GM19193 (cell line): ENCODE results near the gene FANCE.

Source experiments
- POLR2A ChIP-seq: IDR thresholded peaks from 4 replicates; pipeline ENCODE4 v1.6.1; 2011; ENCODE audit not compliant: insufficient read depth, insufficient read length; ENCODE audit errors: extremely low read depth

FANCE gene

DNA sequence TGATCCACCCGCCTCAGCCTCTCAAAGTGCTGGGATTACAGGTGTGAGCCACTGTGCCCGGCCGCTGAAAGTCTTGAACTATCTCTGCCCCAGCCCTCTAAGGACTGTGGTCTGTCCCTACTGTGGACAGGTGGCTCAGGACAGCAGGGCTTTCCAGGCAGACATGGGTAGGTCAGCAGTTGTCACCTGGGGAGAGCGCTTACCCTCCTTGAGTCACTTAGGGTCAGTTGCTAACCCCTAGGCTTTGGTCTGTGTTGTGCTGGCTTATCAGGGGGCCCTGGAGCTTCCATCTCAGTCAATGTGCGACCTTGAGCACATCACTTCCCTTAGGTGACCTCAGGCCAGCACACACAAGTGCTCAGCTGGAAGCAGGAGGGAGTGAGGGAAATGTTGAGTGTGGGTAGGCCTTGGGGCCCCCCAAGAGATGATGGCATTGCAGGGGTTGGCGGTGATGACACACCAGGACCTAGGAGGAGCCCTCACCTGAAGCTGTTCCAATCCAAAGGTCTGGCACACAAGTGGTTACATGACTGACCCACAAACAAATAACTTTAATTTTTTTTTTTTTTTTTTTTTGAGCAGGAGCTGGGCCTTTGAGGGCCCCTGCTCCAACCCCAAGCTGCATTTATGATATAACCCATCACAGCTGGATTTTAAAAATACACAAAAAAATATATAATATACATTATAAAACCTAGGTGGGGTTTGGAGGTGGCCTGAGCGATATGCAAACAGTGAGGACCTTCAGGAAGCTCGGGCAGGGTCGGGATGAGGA lies 21.1 kb downstream of the FANCE start:
- TF ChIP-seq POLR2A, result peak; percentile 33

DNA sequence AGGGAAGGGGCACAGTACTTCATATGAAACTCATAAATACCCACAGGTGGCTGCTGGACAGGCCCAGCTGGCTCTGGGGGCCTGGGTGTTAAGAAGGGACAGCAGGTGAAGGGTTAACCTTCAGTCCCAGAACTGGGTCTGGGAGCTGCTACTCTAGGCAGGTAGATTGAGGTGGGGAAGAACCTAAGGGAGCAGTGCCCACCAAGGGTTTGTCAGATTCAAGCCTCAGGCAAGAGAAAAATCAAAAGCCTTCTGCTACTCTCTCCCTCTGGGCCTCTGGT lies 21.7 kb downstream of the FANCE start:
- no peak for TF ChIP-seq POLR2A

- peak; percentile 36 for TF ChIP-seq POLR2A
Observed at GRCh38 chr6:35474131-35474941, 22.2 kb downstream of the FANCE start.

GRCh38 chr6:35474942-35475570 lies 22.9 kb downstream of the FANCE start:
- TF ChIP-seq POLR2A, result no peak

- no peak for TF ChIP-seq POLR2A
Observed at GRCh38 chr6:35475573-35475972, 23.4 kb downstream of the FANCE start.

- no peak for TF ChIP-seq POLR2A
Observed at GRCh38 chr6:35476004-35476403, 23.9 kb downstream of the FANCE start.

GRCh38 chr6:35477028-35477427 lies 24.9 kb downstream of the FANCE start:
- no peak for TF ChIP-seq POLR2A

DNA sequence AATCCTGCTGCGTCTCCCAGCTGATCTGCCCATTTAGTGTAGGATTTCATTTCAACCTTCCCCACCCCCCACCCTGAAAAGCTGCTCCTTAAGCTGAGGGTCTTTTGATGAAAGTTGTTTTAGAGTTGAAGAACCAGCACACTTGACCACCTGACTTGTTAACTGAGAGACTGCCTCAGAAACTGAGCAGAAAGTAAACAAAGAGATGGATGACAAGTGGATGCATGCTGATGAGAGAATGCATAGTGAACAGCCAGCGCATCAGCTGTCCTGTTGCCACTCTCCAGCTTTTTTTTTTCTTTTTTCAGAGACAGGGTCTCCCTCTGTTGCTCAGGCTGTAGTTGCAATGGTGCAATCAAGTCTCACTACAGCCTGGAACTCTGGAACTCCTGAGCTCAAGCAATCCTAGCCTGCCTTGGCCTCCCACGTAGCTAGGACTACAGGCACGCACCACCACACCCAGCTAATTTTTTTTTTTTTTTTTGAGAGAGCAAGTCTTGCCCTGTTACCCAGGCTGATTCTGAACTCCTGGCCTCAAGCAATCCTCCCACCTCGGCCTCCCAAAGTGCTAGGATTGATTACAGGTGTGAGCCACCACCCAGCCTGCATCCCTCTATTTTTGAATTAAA lies 25.5 kb downstream of the FANCE start:
- TF ChIP-seq POLR2A, result no peak

DNA sequence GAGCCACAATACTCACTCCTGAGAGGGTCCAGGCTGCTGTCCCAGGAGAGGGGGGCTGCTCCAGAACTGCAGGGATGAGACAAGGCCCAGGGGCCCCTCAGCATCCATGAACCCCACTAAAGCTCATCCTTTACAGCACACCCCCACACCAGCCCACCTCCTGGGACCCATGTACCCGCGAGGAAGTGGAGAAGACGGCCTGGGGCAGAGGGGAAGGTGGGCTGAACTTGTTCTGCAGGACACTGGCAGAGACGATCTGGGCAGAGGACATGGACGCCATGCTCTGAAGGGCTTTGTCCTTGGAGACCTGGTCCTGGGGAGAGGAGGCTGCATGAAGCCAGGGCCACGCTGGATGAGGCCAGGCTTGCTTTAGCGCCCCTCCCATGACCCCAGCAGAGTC lies 26.1 kb downstream of the FANCE start:
- TF ChIP-seq POLR2A, result no peak

GRCh38 chr6:35480176-35480575 lies 28.0 kb downstream of the FANCE start:
- TF ChIP-seq POLR2A, result no peak

GRCh38 chr6:35481226-35481625 lies 29.1 kb downstream of the FANCE start:
- no peak for TF ChIP-seq POLR2A

- TF ChIP-seq POLR2A, result no peak
Observed at GRCh38 chr6:35483062-35483461, 30.9 kb downstream of the FANCE start.

DNA sequence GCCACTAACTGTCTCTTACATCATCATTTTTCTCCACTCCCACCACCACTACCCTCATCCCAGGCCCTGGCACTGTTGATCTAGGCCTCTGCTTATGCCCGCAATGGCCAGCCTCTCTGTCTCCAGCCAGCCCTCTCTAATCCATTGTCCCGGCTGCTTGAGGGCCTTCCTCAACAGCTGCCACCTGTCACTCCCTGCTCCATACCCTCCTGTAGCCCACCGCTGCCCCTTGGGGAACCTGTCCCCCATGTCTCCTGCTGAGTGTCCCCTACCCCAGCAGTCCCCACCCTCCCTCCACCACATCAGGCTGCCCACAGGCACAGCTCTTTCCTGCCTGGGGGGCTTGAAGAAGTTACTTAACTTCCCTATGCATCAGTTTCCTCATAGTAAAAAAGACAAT lies 31.4 kb downstream of the FANCE start:
- no peak for TF ChIP-seq POLR2A

GRCh38 chr6:35483893-35484645 lies 31.9 kb downstream of the FANCE start:
- TF ChIP-seq POLR2A, result no peak
